Stimulated activated CD8-positive, alpha-beta memory T cell treated with anti-CD3 and anti-CD28 coated beads, Interleukin-15, amount 100 ng/mL, for 48 hours (primary cell): ENCODE results near the gene NUTM2E.
A peak's percentile ranks its signal among the peaks of the same experiment; 100 is the strongest.
"Not testable (repeated sequence)": the region's sequence is repeated elsewhere in the genome, so short reads cannot be mapped to it uniquely, and the experiment has no call there.

Source experiments
- DNase-seq, 2 donors: peaks; one replicate each; pipeline ENCODE4 v3.0.0-alpha.2; 2020; ENCODE audit warnings: low read depth in 2 of 2

The NUTM2E gene, protein sequence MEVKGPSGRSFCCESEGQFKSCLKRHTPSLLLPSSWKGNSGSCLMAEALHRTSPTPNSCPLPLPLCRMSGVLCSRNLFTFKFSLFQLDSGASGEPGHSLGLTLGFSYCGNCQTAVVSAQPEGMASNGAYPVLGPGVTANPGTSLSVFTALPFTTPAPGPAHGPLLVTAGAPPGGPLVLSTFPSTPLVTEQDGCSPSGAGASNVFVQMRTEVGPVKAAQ (N-terminal part only)

GRCh38 chr10:79826496-79827215, at the start of gene NUTM2E:
Gene NUTM2E (plus strand): TSS chr10:79826739. CDS start chr10:79841741, 15,002 bp downstream.
- DNase-seq: peak; percentile 54 to 64

- DNase-seq: not testable (repeated sequence)
These were observed 48.5 kb upstream of the NUTM2E start for GRCh38 chr10:79777997-79778396.

GRCh38 chr10:79779310-79779938, 47.1 kb upstream of the NUTM2E start:
- peak; percentile 29 to 41 for DNase-seq

GRCh38 chr10:79779992-79780391, 46.5 kb upstream of the NUTM2E start:
- DNase-seq: not testable (repeated sequence)

- not testable (repeated sequence) for DNase-seq
These were observed 45.0 kb upstream of the NUTM2E start for GRCh38 chr10:79781584-79781983.

- not testable (repeated sequence) for DNase-seq
These were observed 39.0 kb upstream of the NUTM2E start for GRCh38 chr10:79787455-79787952.

GRCh38 chr10:79789351-79789750, 37.2 kb upstream of the NUTM2E start:
- not testable (repeated sequence) for DNase-seq

DNA sequence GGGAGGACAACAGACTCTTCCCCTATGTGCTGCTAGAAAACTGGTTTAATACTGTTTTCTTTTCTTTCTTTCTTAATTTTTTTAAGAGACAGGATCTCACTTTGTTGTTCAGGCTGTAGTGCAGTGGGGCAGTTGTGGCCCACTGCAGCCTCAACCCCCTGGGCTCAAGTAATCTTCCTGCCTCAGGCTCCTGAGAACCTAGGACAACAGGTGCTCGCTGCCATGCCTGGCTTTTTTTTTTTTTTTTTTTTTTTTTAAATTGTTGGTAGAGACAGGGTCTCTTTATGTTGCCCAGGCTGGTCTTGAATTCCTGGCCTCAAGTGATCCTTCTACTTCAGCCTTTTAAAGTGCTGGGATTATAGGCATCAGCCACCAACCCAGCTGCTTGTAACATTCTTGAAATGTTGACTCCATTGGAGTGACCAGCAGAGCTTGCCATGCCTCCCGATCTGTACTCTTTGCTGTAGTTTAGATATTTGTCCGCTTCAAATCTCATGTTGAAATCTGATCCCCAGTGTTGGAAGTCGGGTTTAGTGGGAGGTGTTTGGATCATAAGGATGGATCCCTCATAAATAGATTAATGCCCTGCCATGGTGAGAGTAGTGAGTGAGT, 34.5 kb upstream of the NUTM2E start:
- not testable (repeated sequence) for DNase-seq

DNA sequence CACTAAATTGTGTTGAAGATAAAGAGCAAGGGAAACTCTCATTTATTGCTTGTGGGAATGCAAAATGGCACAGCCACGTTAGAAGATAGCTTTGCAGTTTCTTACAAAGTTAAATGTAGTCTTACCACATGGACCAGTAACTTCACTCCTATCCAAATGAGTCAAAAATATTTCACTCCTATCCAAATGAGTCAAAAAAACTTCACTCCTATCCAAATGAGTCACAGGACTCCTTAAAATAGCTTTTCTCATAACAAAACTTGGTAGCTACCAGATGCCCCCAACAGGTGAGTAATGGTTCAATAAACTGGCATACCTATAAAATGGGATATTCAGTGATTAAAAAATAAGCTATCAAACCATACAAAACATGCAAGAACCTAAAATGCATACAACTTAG, 27.2 kb upstream of the NUTM2E start:
- DNase-seq: not testable (repeated sequence)

GRCh38 chr10:79805857-79806256, 20.7 kb upstream of the NUTM2E start:
- DNase-seq: not testable (repeated sequence)

GRCh38 chr10:79811895-79812294, 14.6 kb upstream of the NUTM2E start:
- not testable (repeated sequence) for DNase-seq

DNA sequence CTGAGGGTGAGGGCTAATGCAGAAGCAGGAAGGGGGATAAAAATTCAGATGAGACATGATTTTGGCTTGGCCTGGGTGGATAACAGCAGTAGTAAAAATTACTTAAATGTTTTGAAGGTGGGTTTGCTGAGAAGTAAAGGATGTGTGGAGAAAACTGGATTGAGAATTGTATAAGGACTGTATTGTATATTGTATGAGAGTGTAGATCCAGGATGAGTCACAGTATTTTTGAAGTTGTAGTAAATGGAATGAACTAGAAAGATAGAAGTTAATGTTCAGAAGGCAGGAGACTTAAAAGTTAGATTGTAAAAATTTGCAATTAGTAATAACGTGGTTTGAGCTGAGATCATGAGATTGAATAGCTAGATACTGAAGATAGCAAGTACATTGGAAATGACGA, 10.2 kb upstream of the NUTM2E start:
- not testable (repeated sequence) for DNase-seq

GRCh38 chr10:79823387-79823786, 3.2 kb upstream of the NUTM2E start:
- not testable (repeated sequence) for DNase-seq

- DNase-seq: not testable (repeated sequence)
These were observed 940 bp upstream of the NUTM2E start for GRCh38 chr10:79825587-79826011.

DNA sequence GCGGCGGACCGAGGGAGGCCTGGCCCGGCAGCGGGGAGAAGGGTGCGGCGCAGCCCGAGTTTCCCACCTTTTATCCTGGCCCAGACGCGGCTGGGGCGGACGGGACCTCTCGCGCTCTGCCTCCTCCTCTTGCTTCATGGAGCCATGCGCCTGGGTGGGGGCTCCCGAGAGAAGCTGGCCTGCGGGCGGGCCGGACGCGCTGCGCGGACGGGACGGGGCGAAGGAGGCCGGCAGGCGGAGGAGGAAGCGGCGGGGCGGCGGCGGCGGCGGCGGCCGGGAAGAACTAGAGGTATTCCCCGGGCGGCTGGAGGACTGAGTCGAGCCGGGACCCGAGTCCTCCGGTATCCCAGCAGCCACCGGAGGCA, 426 bp upstream of the NUTM2E start:
- DNase-seq: not testable (repeated sequence)

DNA sequence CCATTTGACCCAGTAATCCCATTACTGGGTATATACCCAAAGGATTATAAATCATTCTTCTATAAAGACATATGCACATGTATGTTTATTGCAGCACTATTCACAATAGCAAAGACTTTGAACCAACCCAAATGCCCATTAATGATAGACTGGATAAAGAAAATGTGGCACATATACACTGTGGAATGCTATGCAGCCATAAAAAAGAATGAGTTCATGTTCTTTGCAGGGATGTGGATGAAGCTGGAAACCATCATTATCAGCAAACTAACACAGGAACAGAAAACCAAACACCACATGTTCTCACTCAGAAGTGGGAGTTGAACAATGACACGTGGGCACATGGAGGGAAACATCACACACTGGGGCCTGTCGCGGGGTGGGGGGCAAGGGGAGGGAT, 7.3 kb downstream of the NUTM2E start:
- not testable (repeated sequence) for DNase-seq

- not testable (repeated sequence) for DNase-seq
These were observed 9.4 kb downstream of the NUTM2E start for GRCh38 chr10:79835891-79836290.

GRCh38 chr10:79836891-79837290, 10.4 kb downstream of the NUTM2E start:
- not testable (repeated sequence) for DNase-seq

DNA sequence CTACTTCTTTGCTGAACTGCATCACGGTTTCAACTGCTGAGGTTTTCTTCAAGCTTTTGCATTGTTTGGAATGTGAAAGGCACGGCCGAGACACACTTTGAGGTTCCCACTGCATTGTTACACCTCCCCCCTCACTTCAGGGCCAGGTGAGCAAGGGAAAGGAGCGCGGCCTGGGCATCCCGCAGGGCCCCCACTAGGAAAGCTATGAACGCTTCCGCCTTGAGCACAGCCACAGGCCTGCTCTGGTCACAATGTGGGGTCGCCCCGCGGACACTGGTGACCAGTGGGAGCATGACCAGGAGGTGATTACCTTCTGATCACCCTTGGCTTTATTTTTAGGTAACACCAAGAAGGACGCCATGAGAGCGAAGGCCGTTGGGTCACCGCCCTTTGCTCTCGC, 11.9 kb downstream of the NUTM2E start:
- DNase-seq: not testable (repeated sequence)

DNA sequence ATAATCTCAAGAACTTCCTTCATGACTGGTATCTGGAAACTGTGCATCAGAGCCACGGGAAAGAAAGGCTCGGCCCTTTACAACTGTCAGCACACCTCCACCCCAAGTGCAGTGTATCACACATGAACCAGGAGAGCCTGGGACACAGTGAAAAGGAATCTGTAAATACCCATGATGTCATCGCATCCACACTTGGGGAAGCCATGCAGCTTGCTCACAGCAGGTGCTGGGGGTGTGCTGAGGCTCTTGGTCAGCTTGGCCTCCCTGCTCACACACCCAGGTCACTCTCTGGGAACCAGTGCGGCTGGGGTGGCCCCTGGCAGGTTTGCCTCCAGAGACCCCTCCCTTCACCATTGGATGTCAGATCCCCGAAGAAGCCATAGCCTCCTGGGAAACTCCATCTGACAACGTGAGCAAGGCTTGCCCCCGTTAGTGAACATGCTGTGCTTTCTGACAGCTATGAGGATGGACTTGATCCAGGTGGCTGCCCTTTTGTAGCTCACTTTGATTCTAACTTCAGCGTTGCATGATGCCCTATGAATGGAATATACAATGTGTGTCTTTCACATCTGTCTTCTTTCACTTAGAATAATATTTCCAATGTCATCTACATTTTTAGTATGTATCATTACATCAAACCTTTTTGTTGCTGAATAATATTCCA, 26.8 kb downstream of the NUTM2E start:
- DNase-seq: not testable (repeated sequence)

DNA sequence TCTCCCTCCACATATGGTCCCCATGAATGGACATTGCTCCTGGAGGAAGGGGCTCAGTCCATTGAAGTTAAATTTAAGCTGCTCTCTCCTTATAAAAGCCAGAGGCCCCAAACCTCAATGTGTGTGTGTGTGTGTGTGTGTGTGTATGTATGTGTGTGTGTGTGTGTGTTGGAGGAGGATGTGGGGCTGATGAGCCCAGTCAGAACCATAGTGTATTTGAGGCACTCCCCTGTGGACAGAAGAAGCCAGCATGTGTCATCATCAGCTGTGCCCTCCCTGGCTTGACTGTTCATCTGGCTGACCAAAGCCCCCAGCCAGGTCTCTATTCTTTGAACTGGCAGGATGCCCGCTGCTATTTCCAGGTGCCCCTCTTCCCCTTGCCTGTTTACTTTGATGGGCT, 35.7 kb downstream of the NUTM2E start:
- not testable (repeated sequence) for DNase-seq
